Gastrocnemius medialis (tissue), 4 donors: ENCODE data around the gene GJC2. TPM values are rescaled to one million over a fixed set of nuclear protein-coding genes. Genes with fewer than 3 reads are reported as not detected.

ENCODE experiments used
- ATAC-seq, 2 donors: fragments of 150-250 bp; one replicate each; pipeline ENCODE4 v1.9.1; 2016
- DNase-seq, 2 donors: peaks; one replicate each; pipeline ENCODE4 v3.0.0-alpha.2; 2019
- H3K27ac ChIP-seq, 4 donors: fragments of 200-600 bp; sonication (generic); 1 replicate in 1 of 4; 2 replicates in 3 of 4; pipeline ENCODE4 v1.5.1; 2016 to 2018; ENCODE audit warnings: mild to moderate bottlenecking in 2 of 4, moderate library complexity in 1 of 4
- H3K27me3 ChIP-seq, 3 donors: fragments of 200-600 bp; sonication (generic) in 2 of 3; 1 replicate in 1 of 3; 2 replicates in 2 of 3; pipeline versions ENCODE4 v1.5.1 to v1.6.0; 2016 to 2019; ENCODE audit warnings: mild to moderate bottlenecking in 1 of 3, moderate library complexity in 1 of 3
- H3K36me3 ChIP-seq, 2 donors: fragments of 200-600 bp; sonication (generic) in 1 of 2; one replicate each; pipeline ENCODE4 v1.5.1; 2017 to 2018
- H3K4me1 ChIP-seq, 2 donors: fragments of 200-600 bp; sonication (generic) in 1 of 2; one replicate each; pipeline ENCODE4 v1.5.1; 2016 to 2017; ENCODE audit warnings: mild to moderate bottlenecking in 2 of 2
- H3K4me3 ChIP-seq, 4 donors: fragments of 200-600 bp; sonication (generic) in 3 of 4; 1 replicate in 1 of 4; 2 replicates in 3 of 4; pipeline ENCODE4 v1.5.1; 2016 to 2019; ENCODE audit warnings: mild to moderate bottlenecking in 2 of 4
- H3K9me3 ChIP-seq, 3 donors: fragments of 200-600 bp; sonication (generic) in 2 of 3; 1 replicate in 1 of 3; 2 replicates in 2 of 3; pipeline ENCODE4 v1.5.1; 2016 to 2019
- POLR2A ChIP-seq, 2 donors: fragments of 450-650 bp; IDR thresholded peaks; one replicate each; pipeline ENCODE4 v1.6.1; 2017; ENCODE audit warnings: antibody characterized with exemption in 2 of 2, mild to moderate bottlenecking in 2 of 2, moderate library complexity in 2 of 2
- in situ Hi-C, 4 donors: fragments of 200-750 bp; cut with MboI; loops; one replicate each; pipeline versions ENCODE4 v1.15.0 to v1.8.0; 2017; ENCODE audit warnings: low sequenced_read_pairs in 4 of 4
- intact Hi-C: fragments of 100-400 bp; cut with DNase I; formaldehyde crosslinking; loops from one replicate; pipeline ENCODE4 v1.15.1; 2023; ENCODE audit warnings: low total_unique reads
- total RNA-seq, 4 donors: library from RNA; depleted of rRNA; stranded (reverse); fragments of >200 nt; gene quantifications; one replicate each; pipeline versions ENCODE4 v1.1.0 to v1.2.3, GENCODE V29; 2016
- TF ChIP-seq, protein P1 (sequence below), 5 experiments: fragments of 450-650 bp in 3 of 5; fragments of 200-600 bp in 2 of 5; sonication (generic) in 2 of 5; IDR thresholded peaks in 4 of 5; conservative IDR thresholded peaks in 1 of 5; 1 replicate in 4 of 5; 2 replicates in 1 of 5; pipeline ENCODE4 v1.5.1; 2016 to 2019; ENCODE audit warnings: antibody characterized with exemption in 5 of 5, mild to moderate bottlenecking in 3 of 5, moderate library complexity in 3 of 5

GJC2 gene
- total RNA-seq, 4 donors from 2014 or later: 0.26 to 0.64 TPM; not detected in 2

DNA sequence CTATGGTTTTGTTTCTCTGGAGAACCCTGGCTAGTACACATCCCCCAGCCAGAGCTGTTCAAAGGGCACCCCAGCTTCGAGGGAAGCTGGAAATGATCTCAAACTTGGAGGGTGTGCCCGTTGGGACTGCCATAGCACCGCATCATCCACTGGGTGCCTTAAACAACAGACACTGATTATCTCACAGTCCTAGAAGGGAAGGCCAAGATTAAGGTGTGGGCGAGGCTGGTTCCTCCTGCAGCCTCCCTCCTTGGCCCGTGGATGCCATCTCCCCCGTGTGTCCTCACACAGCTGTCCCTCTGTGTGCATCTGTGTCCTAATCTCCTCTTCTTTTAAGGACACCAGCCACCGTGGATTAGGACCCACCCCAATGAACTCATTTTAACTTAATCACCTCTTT, 11.6 kb downstream of the GJC2 start:
- intact Hi-C loops: no loop called here
- ATAC-seq: no peak
- Histone ChIP-seq H3K27ac (peak overlapping the region in 3 of 4 donors; percentile 97 to 100 (median 99)), H3K4me3 (no peak overlapping the region), H3K27me3 (peaks cover 3 to 19% (median 12%) of the 10 kb centered on the region in 3 donors), H3K9me3 (no peaks in the 10 kb centered on the region), H3K36me3 (no peaks in the 10 kb centered on the region), H3K4me1 (peaks cover 25 to 28% of the 10 kb centered on the region in 2 donors)
- in situ Hi-C loops: no loop called here
- DNase-seq: no peak
- TF ChIP-seq POLR2A (IDR thresholded peaks at IDR 0.05): no peak
- TF ChIP-seq, protein P1, sequence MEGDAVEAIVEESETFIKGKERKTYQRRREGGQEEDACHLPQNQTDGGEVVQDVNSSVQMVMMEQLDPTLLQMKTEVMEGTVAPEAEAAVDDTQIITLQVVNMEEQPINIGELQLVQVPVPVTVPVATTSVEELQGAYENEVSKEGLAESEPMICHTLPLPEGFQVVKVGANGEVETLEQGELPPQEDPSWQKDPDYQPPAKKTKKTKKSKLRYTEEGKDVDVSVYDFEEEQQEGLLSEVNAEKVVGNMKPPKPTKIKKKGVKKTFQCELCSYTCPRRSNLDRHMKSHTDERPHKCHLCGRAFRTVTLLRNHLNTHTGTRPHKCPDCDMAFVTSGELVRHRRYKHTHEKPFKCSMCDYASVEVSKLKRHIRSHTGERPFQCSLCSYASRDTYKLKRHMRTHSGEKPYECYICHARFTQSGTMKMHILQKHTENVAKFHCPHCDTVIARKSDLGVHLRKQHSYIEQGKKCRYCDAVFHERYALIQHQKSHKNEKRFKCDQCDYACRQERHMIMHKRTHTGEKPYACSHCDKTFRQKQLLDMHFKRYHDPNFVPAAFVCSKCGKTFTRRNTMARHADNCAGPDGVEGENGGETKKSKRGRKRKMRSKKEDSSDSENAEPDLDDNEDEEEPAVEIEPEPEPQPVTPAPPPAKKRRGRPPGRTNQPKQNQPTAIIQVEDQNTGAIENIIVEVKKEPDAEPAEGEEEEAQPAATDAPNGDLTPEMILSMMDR (IDR thresholded peaks at IDR 0.05 in 4 of 5, conservative IDR thresholded peaks at IDR 0.05 in 1 of 5): no peak

DNA sequence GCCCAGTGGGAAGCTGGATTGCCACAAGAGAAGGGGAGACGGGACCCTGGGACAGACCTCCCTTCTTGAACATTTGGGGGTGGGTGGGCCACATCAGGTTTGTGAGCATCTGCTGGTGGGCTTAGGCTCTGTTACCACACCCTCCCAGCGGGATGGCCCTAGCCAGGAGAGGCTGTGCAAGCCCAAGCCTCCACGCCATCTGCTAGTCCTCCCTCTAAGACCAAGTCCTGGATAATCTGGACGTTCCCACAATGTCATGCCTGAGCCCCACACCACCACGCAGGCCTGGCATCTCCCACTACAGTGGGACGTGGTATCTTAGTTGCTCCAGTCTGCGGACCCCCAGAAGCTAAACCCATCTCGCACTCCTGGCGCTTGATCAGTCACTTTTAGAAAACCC, 12.1 kb downstream of the GJC2 start:
- peak overlapping the region; percentile 57 to 100 (median 98) for H3K27ac ChIP-seq
- intact Hi-C loops (no loop called here), in situ Hi-C loops (no loop called here)
- H3K4me3 ChIP-seq: no peak overlapping the region
- peaks cover 3 to 16% (median 12%) of the 10 kb centered on the region in 3 donors for H3K27me3 ChIP-seq
- no peak for ATAC-seq
- H3K4me1 ChIP-seq: peaks cover 29 to 32% of the 10 kb centered on the region in 2 donors
- no peak for DNase-seq
- TF ChIP-seq POLR2A (IDR thresholded peaks at IDR 0.05): no peak
- TF ChIP-seq, protein P1 (IDR thresholded peaks at IDR 0.05 in 4 of 5, conservative IDR thresholded peaks at IDR 0.05 in 1 of 5): no peak
- H3K9me3 ChIP-seq: no peaks in the 10 kb centered on the region
- no peaks in the 10 kb centered on the region for H3K36me3 ChIP-seq

DNA sequence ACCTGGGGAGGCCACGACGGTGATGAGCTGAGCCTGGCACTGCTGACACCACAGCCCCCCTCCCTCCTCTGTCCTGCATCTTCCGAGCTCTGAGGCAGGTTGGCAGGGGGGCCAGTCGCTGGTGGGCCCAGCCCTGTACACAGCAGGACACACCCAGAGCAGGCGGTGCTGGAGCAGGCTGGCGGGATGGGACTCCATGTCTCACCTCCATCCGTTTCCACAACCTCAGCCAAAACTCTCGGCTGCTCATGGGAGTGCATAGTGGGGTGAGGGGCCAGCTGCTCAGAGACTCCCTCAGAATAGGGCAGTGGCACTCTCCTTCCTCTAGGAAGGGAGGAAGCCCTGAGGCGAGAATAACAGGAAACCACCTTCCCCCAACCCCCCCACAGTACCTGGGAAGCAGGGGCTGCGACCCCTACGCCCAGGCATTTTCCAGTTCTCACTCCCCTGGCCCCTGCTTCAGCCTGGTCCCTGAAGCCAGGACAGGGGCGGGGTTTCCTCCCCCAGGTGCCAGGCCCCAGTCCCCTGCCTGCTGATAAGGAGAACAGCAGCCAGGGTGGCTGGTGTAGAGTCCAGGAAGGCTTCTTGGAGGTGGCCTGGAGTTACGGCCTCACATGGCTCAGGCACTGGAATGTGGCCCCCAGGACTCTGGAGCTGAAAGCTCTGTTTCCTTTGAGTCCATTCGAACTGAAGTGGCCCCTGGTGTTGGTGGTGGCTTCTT, 12.7 kb downstream of the GJC2 start:
- H3K4me1 ChIP-seq: peaks cover 31 to 38% of the 10 kb centered on the region in 2 donors
- H3K4me3 ChIP-seq: no peak overlapping the region
- TF ChIP-seq POLR2A (IDR thresholded peaks at IDR 0.05): no peak
- TF ChIP-seq, protein P1 (IDR thresholded peaks at IDR 0.05 in 4 of 5, conservative IDR thresholded peaks at IDR 0.05 in 1 of 5): no peak
- DNase-seq (no peak), ATAC-seq (no peak)
- peaks cover 3 to 10% (median 7%) of the 10 kb centered on the region in 3 donors for H3K27me3 ChIP-seq
- H3K9me3 ChIP-seq: no peaks in the 10 kb centered on the region
- in situ Hi-C loops (no loop called here), intact Hi-C loops (no loop called here)
- H3K36me3 ChIP-seq: no peaks in the 10 kb centered on the region
- peak overlapping the region; percentile 57 to 100 (median 98) for H3K27ac ChIP-seq

DNA sequence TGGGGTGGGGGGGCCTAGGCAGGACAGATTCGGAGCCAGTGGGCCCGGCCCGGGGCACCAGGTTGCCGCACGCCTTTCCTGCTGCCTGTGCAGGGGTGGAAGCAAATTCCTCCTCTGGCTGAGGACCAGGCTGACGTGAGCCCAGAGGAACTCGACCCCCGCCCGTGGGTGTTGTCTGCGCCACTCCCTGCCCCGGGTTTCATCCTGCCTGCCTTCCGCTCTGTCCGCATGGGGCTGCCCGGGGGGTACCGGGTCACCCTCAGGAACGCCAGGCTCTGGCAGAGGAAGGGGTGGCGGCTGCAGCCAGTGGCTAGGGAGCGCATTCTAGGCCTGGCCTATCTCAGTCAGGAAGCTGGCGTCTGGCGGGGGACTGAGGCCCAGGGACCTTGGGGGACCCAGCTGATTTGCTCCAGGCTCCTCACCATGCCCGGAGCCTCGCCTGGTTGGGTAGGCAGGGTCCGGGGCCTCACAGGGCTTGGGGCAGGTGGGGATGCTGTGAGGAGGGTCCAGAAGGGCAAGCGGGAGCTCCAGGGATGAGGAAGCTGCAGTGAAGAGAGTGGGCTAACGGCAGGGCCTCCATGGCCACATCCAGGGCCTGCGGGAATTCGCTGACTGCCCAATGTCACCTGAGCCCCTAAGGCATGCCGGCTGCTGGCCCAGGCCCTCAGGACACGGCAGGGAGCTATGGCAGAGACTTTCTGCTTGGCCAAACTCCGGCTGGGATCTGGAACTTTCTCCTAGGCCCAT, 13.4 kb downstream of the GJC2 start:
- Histone ChIP-seq H3K27ac (peak overlapping the region; percentile 54 to 100 (median 98)), H3K36me3 (no peaks in the 10 kb centered on the region), H3K4me3 (no peak overlapping the region), H3K4me1 (peaks cover 31 to 39% of the 10 kb centered on the region in 2 donors), H3K27me3 (peaks cover 2 to 7% (median 3%) of the 10 kb centered on the region in 3 donors), H3K9me3 (no peaks in the 10 kb centered on the region)
- ATAC-seq (no peak), DNase-seq (no peak)
- in situ Hi-C loops: no loop called here
- intact Hi-C loops: no loop called here
- TF ChIP-seq POLR2A (IDR thresholded peaks at IDR 0.05): no peak
- TF ChIP-seq, protein P1 (IDR thresholded peaks at IDR 0.05 in 4 of 5, conservative IDR thresholded peaks at IDR 0.05 in 1 of 5): no peak
